Heart right ventricle (tissue), 16 donors: Measurements from ENCODE around the gene POGLUT2. TPM values are rescaled to one million over a fixed set of nuclear protein-coding genes. Genes with fewer than 3 reads are reported as not detected.

Source experiments
- ATAC-seq, 8 donors: fragments of 200-7000 bp; cut with Tn5 transposase; one replicate each; pipeline ENCODE4 v1.9.1; 2020; ENCODE audit warnings: mild to moderate bottlenecking in 8 of 8, moderate library complexity in 8 of 8, moderate number of reproducible peaks in 1 of 8
- DNase-seq, 2 donors: peaks; one replicate each; pipeline ENCODE4 v3.0.0-alpha.2; 2020
- H3K27ac ChIP-seq, 10 donors: fragments of 200-600 bp; sonication (generic) in 2 of 10; one replicate each; pipeline versions ENCODE4 v1.5.0 to v1.8.0; 2020 to 2022; ENCODE audit warnings: mild to moderate bottlenecking in 3 of 10
- H3K27me3 ChIP-seq, 7 donors: fragments of 200-600 bp; one replicate each; pipeline ENCODE4 v1.8.0; 2021 to 2022; ENCODE audit warnings: mild to moderate bottlenecking in 2 of 7
- H3K36me3 ChIP-seq, 9 donors: fragments of 200-600 bp; sonication (generic) in 1 of 9; one replicate each; pipeline versions ENCODE4 v1.5.0 to v1.8.0; 2020 to 2022; ENCODE audit warnings: mild to moderate bottlenecking in 2 of 9
- H3K4me1 ChIP-seq, 9 donors: fragments of 200-600 bp; sonication (generic) in 1 of 9; one replicate each; pipeline versions ENCODE4 v1.5.0 to v1.8.0; 2020 to 2022; ENCODE audit warnings: mild to moderate bottlenecking in 4 of 9
- H3K4me3 ChIP-seq, 10 donors: fragments of 200-600 bp; sonication (generic) in 2 of 10; one replicate each; pipeline versions ENCODE4 v1.5.0 to v1.8.0; 2020 to 2022; ENCODE audit warnings: mild to moderate bottlenecking in 7 of 10, moderate library complexity in 2 of 10
- H3K9me3 ChIP-seq, 11 donors: fragments of 200-600 bp in 10 of 11; sonication (generic) in 2 of 11; one replicate each; pipeline versions ENCODE4 v1.5.0 to v1.8.0; 2013 to 2022; ENCODE audit warnings: mild to moderate bottlenecking in 2 of 11, control low read depth in 1 of 11, moderate library complexity in 1 of 11
- WGBS, 2 donors: extraction: QIAGEN DNeasy Blood & Tissue Kit; methylation state at CpG; one replicate each; pipeline ENCODE4 v1.1.7; 2013; ENCODE audit warnings: inconsistent platforms in 1 of 2; 5-methylcytosine and 5-hydroxymethylcytosine counted together
- intact Hi-C, 10 donors: fragments of 100-400 bp; cut with DNase I; formaldehyde crosslinking; loops; one replicate each; pipeline versions ENCODE4 v1.11.1 to v1.14.2; 2022
- long read RNA-seq, 3 donors: library from polyadenylated mRNA; unstranded; transcript quantifications; one replicate each; pipeline ENCODE4 v2.0.0, GENCODE V29; 2020 to 2021
- polyA plus RNA-seq, 2 donors: library from polyadenylated mRNA; stranded (reverse); fragments of 200-250 nt; gene quantifications; one replicate each; pipeline ENCODE4 v1.2.3, GENCODE V29; 2013
- total RNA-seq, 10 donors: library from RNA; stranded (reverse); fragmentation: NEBNext Ultra II Directional in 3 of 10; extraction: Animal tissue kit (Norgen Biotek cat#: 25700) in 3 of 10; gene quantifications; one replicate each; pipeline versions ENCODE4 v1.2.1 to v1.2.4, GENCODE V29; 2021 to 2023
- TF ChIP-seq, protein P1 (sequence below), 9 donors: fragments of 200-600 bp; sonication (generic) in 2 of 9; IDR thresholded peaks; one replicate each; pipeline versions ENCODE4 v1.5.0 to v1.8.0; 2021 to 2022; ENCODE audit warnings: antibody characterized with exemption in 9 of 9, mild to moderate bottlenecking in 5 of 9, moderate library complexity in 1 of 9
- donor health status: Arrhythmogenic right ventricular cardiomyopathy.
- donor health status: ischemic (EF 13 %, LVEDD 7.1; RV severe dilation, severe dysfunction).
- donor health status: healthy with polysubstance abuse.
- donor health status: DM: no; HTN: yes; CAD: no.
- donor health status: DM: no; HTN: no; CAD: no.
- donor health status: ischemic (EF 25% LVEDD 6.9; RV normal size, moderate dysfunction).
- donor health status: ischemic (EF 25% LVEDD 5.7; RV mildly dilated, moderate dysfunction).
- donor health status: healthy.
- donor health status: DM: yes; HTN: yes; CAD: no.
- donor health status: Ischemic cardiomyopathy.
- donor health status: ischemic (EF 35%, LVEDD 5.7; RV mildly dilated, moderate dysfunction).
- donor health status: nonischemic (EF 11% LVEDD 7.7; RV severe dilation, severe dysfunction).
- donor health status: DM: yes; HTN: yes; CAD: no.
- donor health status: PGD.
- donor health status: ischemic (EF 29% LVEDD 5.4; RV normal size, mild dysfunction).
- donor health status: nonischemic (EF 23%, LVEDD 6.1; RV moderate dilation, normal function).

The POGLUT2 gene
- total RNA-seq = 1 to 10 TPM; 1.9 to 3.6 (median 2.8) TPM
- 1 to 10 TPM; 2.9 to 5.4 TPM for polyA plus RNA-seq
- long read RNA-seq, donor 1, partial matches to known transcripts = 0 of 6 reads
- long read RNA-seq, donor 1, other reads (novel, unspliced or antisense) = 3 of 6 reads
- long read RNA-seq, donor 2, partial matches to known transcripts = 0 of 4 reads
- long read RNA-seq, donor 2, other reads (novel, unspliced or antisense) = 0 of 4 reads
- long read RNA-seq, donor 3, partial matches to known transcripts = 0 of 5 reads
- long read RNA-seq, donor 3, other reads (novel, unspliced or antisense) = 2 of 5 reads

DNA sequence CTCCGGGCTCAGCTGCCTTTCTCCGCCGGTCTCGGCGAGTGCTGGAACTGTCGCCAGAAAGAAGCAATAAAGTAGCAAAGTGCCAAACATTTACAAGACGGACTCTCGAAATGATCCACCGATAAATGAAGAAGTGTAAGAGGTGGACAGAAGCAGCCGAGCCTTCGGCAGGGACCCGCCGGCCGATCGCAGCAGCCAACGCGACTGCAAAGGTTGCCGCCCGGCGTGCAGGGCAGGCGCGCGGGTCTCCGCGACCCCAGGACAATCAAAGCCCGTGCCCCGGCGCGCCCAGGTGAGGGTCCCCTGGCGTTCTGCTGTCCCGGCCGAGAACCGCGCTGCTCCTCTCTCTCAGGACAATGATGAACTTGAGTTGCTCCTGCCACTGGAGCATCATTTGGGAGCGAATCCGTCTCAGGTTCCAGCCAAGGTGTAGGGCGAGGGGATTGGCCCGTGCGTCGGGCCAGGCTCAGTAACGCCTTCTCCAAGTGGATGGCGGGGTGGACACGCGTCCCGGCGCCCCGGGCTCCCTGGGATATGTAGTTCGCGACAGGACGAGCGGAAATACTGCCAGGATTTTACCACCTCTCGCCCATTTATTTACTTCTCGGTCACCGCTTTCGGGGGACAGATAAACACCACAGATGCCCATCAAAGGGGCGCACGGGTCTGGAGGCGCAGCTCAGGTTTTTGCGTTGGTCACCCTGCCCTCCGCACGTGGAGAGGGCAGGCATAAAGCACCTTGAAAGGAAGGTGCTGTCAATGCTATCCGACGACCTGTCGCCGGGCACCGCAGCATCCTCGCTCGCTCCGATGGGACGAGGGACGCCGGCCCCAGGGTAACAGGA, at the start of gene POGLUT2, which contains the start of gene BIVM:
POGLUT2 (minus strand) TSS at position 396 of the 845 bp plus-strand sequence; CDS start at position 90, 306 bp downstream.
BIVM (plus strand) TSS at position 539 of the 845 bp plus-strand sequence. CDS start 8,149 bp downstream, outside the sequence.
- Histone ChIP-seq H3K27ac (peak within 1 kb of the TSS; percentile 78 to 95 (median 90)), H3K9me3 (no peaks in the 10 kb centered on the region), H3K4me3 (peak within 1 kb of the TSS; percentile 73 to 99 (median 84)), H3K4me1 (peaks cover 0 to 54% (median 35%) of the 10 kb centered on the region in 9 donors), H3K36me3 (peaks cover 0 to 12% (median 0%) of the 10 kb centered on the region in 9 donors), H3K27me3 (peaks cover 0 to 26% (median 0%) of the 10 kb centered on the region in 7 donors)
- DNase-seq (peak; percentile 88 to 92), ATAC-seq (peak; percentile 93 to 96 (median 94))
- TF ChIP-seq, protein P1, sequence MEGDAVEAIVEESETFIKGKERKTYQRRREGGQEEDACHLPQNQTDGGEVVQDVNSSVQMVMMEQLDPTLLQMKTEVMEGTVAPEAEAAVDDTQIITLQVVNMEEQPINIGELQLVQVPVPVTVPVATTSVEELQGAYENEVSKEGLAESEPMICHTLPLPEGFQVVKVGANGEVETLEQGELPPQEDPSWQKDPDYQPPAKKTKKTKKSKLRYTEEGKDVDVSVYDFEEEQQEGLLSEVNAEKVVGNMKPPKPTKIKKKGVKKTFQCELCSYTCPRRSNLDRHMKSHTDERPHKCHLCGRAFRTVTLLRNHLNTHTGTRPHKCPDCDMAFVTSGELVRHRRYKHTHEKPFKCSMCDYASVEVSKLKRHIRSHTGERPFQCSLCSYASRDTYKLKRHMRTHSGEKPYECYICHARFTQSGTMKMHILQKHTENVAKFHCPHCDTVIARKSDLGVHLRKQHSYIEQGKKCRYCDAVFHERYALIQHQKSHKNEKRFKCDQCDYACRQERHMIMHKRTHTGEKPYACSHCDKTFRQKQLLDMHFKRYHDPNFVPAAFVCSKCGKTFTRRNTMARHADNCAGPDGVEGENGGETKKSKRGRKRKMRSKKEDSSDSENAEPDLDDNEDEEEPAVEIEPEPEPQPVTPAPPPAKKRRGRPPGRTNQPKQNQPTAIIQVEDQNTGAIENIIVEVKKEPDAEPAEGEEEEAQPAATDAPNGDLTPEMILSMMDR (IDR thresholded peaks at IDR 0.05) = no peak
- intact Hi-C loops = loop anchor here in 2 of 10 donors (2.0 to 5.0 kb wide), 2 partner anchors 24 to 48 kb away; partner anchors contain the start of gene ERCC5 (in 1 of the 2)
- WGBS, 2 donors = 0% methylated on average over 72 of the region's 72 CpGs

DNA sequence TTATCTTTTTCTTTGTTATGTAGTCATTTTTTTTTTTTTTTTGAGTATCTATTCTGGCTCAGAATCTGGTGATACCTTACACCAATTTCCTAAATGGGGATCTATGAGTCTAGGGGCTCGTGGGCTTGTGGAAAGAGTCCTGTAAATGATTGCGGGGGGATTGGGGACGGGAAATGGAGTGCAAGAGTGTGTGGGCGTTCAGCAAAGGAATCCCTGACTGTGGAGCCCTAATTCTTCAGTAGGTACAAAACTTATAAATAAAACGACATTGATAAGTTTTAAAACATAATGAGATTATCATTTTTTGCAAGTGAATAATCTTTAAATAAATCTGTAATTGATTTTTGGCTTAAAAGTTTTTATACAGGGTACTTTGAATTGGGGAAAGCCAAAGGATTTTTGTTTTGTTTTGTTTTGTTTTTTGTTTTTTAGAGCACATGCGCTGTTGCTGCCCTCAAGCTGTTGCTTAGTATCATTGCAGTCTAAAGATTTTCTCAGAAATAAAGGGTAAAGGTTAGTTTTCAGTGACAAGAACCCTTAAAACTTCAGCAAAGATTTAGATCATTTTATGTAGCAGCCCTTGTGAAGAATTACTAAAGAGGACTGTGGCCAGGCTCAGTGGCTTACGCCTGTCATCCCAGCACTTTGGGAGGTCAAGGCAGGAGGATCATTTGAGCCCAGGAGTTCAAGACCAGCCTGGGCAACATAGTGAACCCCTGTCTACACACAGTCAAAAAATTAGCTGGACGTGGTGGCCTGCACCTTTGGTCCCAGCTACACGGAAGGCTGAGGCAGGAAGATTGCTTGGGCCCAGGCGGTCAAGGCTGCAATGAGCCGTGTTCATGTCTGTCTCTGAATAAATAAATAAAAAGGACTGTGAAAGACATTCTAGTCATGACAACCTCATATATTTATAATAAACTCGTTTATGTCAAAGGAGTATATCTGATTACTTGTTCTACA, 48.8 kb upstream of the POGLUT2 start:
- peak overlapping the region; percentile 76 to 98 (median 88) for H3K4me3 ChIP-seq
- peak overlapping the region in 8 of 10 donors; percentile 36 to 98 (median 95) for H3K27ac ChIP-seq
- peaks cover 0 to 37% (median 28%) of the 10 kb centered on the region in 9 donors for H3K4me1 ChIP-seq
- peaks cover 0 to 21% (median 0%) of the 10 kb centered on the region in 9 donors for H3K36me3 ChIP-seq
- no peak for DNase-seq
- H3K27me3 ChIP-seq = no peaks in the 10 kb centered on the region
- no peak for ATAC-seq
- WGBS, 2 donors = 24 to 25% methylated on average over 12 of the region's 12 CpGs
- TF ChIP-seq, protein P1 (IDR thresholded peaks at IDR 0.05) = peak; percentile 52 to 85 (median 70)
- no peaks in the 10 kb centered on the region for H3K9me3 ChIP-seq
- intact Hi-C loops = loop anchor here in 8 of 10 donors (1.0 to 5.0 kb wide), 10 partner anchors 45 to 267 kb away; partner anchors contain the start of genes TPP2 (in 2 of the 8), BIVM (in 1 of the 8), POGLUT2 (in 1 of the 8) and TEX30 (in 1 of the 8)

DNA sequence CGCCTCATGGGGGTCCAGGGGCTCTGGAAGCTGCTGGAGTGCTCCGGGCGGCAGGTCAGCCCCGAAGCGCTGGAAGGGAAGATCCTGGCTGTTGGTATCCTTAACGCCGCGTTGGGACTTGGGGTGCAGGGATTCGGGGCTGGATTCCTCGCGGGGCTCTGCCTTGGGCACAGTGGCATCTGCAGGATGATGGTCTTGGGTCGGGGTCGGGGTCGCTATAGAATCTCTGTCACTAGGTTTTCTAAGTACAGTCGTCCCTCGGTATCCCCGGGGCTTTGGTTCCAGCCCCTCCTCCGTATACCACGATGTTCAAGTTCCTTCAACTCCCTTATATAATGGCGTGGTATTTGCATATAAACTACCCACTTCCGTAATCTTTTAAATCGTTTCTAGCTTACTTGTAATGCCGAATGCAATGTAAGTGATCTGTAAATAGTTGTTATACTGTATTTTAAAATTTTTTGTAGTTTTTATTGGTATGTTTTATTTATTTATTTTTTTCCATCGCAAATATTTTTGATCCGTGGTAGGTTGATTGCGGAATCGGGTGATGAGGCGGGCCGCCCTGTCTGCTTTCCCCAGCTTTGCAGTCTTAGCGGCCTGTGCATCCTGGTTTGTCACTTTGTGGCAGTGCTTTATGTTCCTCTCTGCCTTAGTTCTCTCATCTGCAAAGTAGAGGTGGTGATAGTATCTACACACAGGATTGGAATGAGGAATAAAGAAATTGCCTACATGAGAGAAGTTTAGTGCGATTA, 47.7 kb upstream of the POGLUT2 start:
- no peaks in the 10 kb centered on the region for H3K27me3 ChIP-seq
- ATAC-seq (peak in 7 of 8 donors; percentile 9 to 52 (median 42)), DNase-seq (peak; percentile 15 to 24)
- TF ChIP-seq, protein P1 (IDR thresholded peaks at IDR 0.05) = no peak
- WGBS, 2 donors = 1% methylated on average over 31 of the region's 31 CpGs
- no peaks in the 10 kb centered on the region for H3K9me3 ChIP-seq
- peaks cover 0 to 37% (median 28%) of the 10 kb centered on the region in 9 donors for H3K4me1 ChIP-seq
- H3K36me3 ChIP-seq = peaks cover 0 to 25% (median 3%) of the 10 kb centered on the region in 9 donors
- intact Hi-C loops = loop anchor here in 8 of 10 donors (1.0 to 5.0 kb wide), 12 partner anchors 44 to 266 kb away; partner anchors contain the start of genes TPP2 (in 2 of the 8), BIVM (in 1 of the 8), POGLUT2 (in 1 of the 8) and TEX30 (in 1 of the 8)
- peak overlapping the region; percentile 88 to 98 (median 95) for H3K27ac ChIP-seq
- H3K4me3 ChIP-seq = peak overlapping the region; percentile 76 to 98 (median 88)
